Stimulated activated naive CD8-positive, alpha-beta T cell treated with anti-CD3 and anti-CD28 coated beads, Interleukin-15, amount 100 ng/mL, for 72 hours (primary cell): ENCODE measurements around the gene SLC25A18.

ENCODE experiments used
- ATAC-seq: fragments of 150-1000 bp; cut with Tn5 transposase; 2 replicates; pipeline ENCODE4 v1.10.0; 2021; ENCODE audit warnings: mild to moderate bottlenecking, moderate library complexity
- DNase-seq, 2 donors: peaks; one replicate each; pipeline ENCODE4 v3.0.0; 2021 to 2022
- H3K27ac Mint-ChIP-seq, 2 donors: one replicate each; pipeline ENCODE4 v1.8.0; 2022; ENCODE audit warnings: mild to moderate bottlenecking in 2 of 2, mixed read lengths in 2 of 2, moderate library complexity in 2 of 2
- H3K27me3 Mint-ChIP-seq: one replicate; pipeline ENCODE4 v1.8.0; 2022; ENCODE audit warnings: mixed read lengths
- H3K4me1 Mint-ChIP-seq: one replicate; pipeline ENCODE4 v1.8.0; 2022; ENCODE audit warnings: mild to moderate bottlenecking, mixed read lengths
- H3K4me3 Mint-ChIP-seq, 2 donors: one replicate each; pipeline ENCODE4 v1.8.0; 2022; ENCODE audit warnings: mild to moderate bottlenecking in 2 of 2, mixed read lengths in 2 of 2, moderate library complexity in 1 of 2
- H3K9me3 Mint-ChIP-seq, 2 donors: one replicate each; pipeline ENCODE4 v1.8.0; 2022; ENCODE audit warnings: mixed read lengths in 2 of 2

Gene SLC25A18

GRCh38 chr22:17583151-17583550 lies 19.9 kb downstream of the SLC25A18 start:
- Mint-ChIP-seq H3K27ac (no peak overlapping the region), H3K27me3 (peaks cover 7% of the 10 kb centered on the region), H3K4me1 (no peaks in the 10 kb centered on the region), H3K9me3 (no peaks in the 10 kb centered on the region), H3K4me3 (no peak overlapping the region)
- ATAC-seq (no peak), DNase-seq (no peak)

DNA sequence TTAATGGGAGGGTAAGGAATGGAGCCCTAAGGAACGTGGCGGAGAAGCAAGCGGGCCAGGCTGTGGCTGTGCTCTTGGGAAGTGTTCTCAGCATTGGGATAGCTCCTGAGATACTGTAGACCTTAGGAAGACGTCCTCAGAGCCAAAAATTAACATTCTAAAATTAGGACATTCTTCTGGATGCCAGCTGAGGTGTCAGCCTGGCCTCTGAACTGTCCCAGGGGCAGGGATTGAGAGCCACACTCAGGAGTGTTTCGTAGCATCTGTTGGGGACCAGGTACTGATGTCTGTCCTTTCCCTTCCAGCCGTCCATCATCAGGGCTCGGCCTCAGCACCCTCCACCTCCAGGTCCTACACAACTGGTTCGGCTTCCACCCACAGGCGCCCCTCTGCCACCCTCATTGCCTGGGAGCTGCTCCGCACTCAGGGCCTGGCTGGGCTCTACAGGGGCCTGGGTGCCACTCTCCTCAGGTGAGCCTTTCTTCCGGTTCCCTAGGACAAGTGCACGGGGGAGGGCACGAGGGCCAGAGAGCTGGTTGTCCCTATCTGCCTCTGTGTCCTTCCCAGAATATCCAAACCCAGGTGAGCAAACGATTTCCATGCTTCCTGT lies 23.6 kb downstream of the SLC25A18 start:
- H3K4me1 Mint-ChIP-seq, result no peaks in the 10 kb centered on the region
- no peak overlapping the region for H3K4me3 Mint-ChIP-seq
- ATAC-seq (no peak), DNase-seq (no peak)
- H3K27me3 Mint-ChIP-seq, result no peaks in the 10 kb centered on the region
- no peaks in the 10 kb centered on the region for H3K9me3 Mint-ChIP-seq
- H3K27ac Mint-ChIP-seq, result peak overlapping the region in 1 of 2 donors; percentile 89

DNA sequence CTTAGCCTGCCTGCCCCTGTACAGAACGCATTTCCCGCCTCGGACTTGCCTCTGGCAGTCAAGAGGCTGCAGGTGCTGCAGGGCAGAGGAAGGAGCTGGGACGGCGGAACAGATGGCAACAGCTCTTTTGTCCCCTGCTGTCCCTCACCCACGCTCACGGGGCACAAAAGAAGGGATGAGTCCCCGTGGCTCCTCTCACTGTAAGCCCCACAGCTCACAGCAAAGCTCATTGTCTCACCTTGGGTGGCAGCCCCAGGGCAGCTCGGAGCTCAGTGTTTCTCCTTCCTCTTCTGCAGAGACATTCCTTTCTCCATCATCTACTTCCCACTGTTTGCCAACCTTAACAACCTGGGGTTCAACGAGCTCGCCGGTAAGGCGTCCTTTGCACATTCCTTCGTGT lies 24.3 kb downstream of the SLC25A18 start:
- no peak overlapping the region for H3K4me3 Mint-ChIP-seq
- H3K27me3 Mint-ChIP-seq, result no peaks in the 10 kb centered on the region
- no peaks in the 10 kb centered on the region for H3K4me1 Mint-ChIP-seq
- no peak for ATAC-seq
- peak overlapping the region in 1 of 2 donors; percentile 22 for H3K27ac Mint-ChIP-seq
- no peaks in the 10 kb centered on the region for H3K9me3 Mint-ChIP-seq
- no peak for DNase-seq

GRCh38 chr22:17588606-17589005 lies 25.3 kb downstream of the SLC25A18 start:
- no peaks in the 10 kb centered on the region for H3K4me1 Mint-ChIP-seq
- no peak for DNase-seq
- H3K27me3 Mint-ChIP-seq, result no peaks in the 10 kb centered on the region
- H3K27ac Mint-ChIP-seq, result peak overlapping the region in 1 of 2 donors; percentile 59
- H3K4me3 Mint-ChIP-seq, result no peak overlapping the region
- no peak for ATAC-seq
- no peaks in the 10 kb centered on the region for H3K9me3 Mint-ChIP-seq

- Mint-ChIP-seq H3K27me3 (no peaks in the 10 kb centered on the region), H3K27ac (no peak overlapping the region), H3K4me3 (no peak overlapping the region), H3K9me3 (no peaks in the 10 kb centered on the region), H3K4me1 (no peaks in the 10 kb centered on the region)
- DNase-seq, result no peak
- no peak for ATAC-seq
Measured at GRCh38 chr22:17589810-17590375, 26.6 kb downstream of the SLC25A18 start.

GRCh38 chr22:17590586-17590985 lies 27.3 kb downstream of the SLC25A18 start:
- no peak overlapping the region for H3K4me3 Mint-ChIP-seq
- no peaks in the 10 kb centered on the region for H3K4me1 Mint-ChIP-seq
- no peak overlapping the region for H3K27ac Mint-ChIP-seq
- H3K27me3 Mint-ChIP-seq, result no peaks in the 10 kb centered on the region
- H3K9me3 Mint-ChIP-seq, result no peaks in the 10 kb centered on the region
- DNase-seq (no peak), ATAC-seq (no peak)

GRCh38 chr22:17592201-17592600 lies 28.9 kb downstream of the SLC25A18 start:
- DNase-seq (no peak), ATAC-seq (no peak)
- Mint-ChIP-seq H3K27ac (no peak overlapping the region), H3K4me3 (no peak overlapping the region), H3K4me1 (no peaks in the 10 kb centered on the region), H3K27me3 (no peaks in the 10 kb centered on the region), H3K9me3 (no peaks in the 10 kb centered on the region)

GRCh38 chr22:17596226-17596625 lies 32.9 kb downstream of the SLC25A18 start:
- no peaks in the 10 kb centered on the region for H3K9me3 Mint-ChIP-seq
- no peaks in the 10 kb centered on the region for H3K4me1 Mint-ChIP-seq
- ATAC-seq (no peak), DNase-seq (no peak)
- no peak overlapping the region for H3K4me3 Mint-ChIP-seq
- no peaks in the 10 kb centered on the region for H3K27me3 Mint-ChIP-seq
- H3K27ac Mint-ChIP-seq, result no peak overlapping the region

DNA sequence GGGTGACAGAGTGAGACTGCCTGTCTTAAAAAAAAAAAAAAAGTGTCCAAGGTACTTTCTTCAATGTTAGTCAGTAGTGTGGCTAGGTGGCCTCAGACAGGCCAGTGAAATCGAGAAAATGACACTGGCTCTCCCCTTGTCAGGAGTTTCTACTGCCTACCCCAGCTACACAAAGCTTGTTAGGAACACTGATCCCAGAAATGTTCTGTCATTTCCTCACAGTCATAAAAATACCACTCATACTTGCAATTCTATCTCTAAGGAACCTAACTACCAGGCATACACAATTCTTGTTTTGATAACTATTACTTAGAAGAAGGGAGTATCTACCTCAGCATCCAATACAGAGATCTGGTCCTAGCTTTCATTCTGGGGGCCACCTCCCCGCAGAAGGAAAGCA lies 33.9 kb downstream of the SLC25A18 start:
- no peak for ATAC-seq
- DNase-seq, result no peak
- Mint-ChIP-seq H3K9me3 (no peaks in the 10 kb centered on the region), H3K4me1 (no peaks in the 10 kb centered on the region), H3K4me3 (no peak overlapping the region), H3K27ac (no peak overlapping the region), H3K27me3 (no peaks in the 10 kb centered on the region)

DNA sequence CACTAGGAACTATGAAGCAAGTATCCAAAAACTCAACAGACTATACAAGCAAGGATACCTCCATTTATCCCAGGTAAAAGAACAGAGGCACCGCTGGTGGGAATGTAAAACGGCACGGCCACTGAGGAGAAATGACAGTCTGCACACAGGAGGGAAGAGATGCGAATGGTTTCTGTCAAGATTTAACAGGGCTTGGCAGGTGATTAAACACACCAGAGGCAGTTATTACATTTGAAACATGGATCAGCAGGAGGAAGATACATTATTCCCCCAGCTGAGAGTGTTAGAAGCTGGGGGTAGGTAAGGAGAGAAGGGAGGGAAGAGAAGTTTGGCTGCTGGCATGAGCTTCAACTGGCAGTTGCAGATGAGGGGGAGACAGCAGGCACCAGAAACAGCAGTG lies 35.0 kb downstream of the SLC25A18 start:
- H3K9me3 Mint-ChIP-seq, result no peaks in the 10 kb centered on the region
- no peaks in the 10 kb centered on the region for H3K27me3 Mint-ChIP-seq
- H3K4me1 Mint-ChIP-seq, result no peaks in the 10 kb centered on the region
- no peak overlapping the region for H3K4me3 Mint-ChIP-seq
- no peak for DNase-seq
- ATAC-seq, result no peak
- H3K27ac Mint-ChIP-seq, result no peak overlapping the region

DNA sequence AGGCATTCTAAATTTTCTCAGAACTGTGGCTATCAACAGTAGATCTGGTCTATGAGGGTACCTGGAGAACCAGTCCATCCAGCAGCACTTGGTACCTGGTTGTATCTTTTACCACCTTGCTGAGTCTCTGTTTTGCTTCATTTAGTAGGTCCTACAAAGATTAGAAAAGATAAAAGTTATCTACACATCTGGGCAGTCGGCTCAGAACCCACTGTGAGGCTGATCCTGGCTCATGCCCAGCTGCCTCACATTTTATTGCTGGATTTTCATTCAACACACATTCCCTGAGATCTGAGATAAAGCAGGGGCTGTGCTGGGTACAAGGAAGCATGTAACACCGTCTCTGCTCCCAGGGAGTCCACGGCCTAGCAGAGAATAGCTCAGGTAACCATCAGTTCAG lies 37.7 kb downstream of the SLC25A18 start:
- no peaks in the 10 kb centered on the region for H3K9me3 Mint-ChIP-seq

DNA sequence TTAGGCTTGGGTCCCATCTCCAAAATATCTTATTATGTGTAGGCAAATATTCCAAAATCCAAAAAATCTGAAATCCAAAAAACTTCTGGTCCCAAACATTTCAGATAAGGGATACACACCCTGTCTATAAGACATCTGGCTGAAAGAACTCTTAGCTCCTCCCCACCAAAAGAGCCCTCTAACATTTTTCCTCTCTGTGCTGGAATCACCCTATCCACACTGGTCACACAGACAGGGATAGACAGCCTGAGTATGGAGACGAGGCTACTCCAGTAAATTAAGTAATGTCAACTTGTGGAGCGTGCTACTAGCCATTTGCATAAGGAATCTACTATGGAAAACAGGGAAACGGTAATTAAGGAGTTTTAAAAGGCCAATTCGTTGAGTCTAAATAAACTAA lies 40.4 kb downstream of the SLC25A18 start:
- no peaks in the 10 kb centered on the region for H3K9me3 Mint-ChIP-seq
- H3K4me3 Mint-ChIP-seq, result no peak overlapping the region
- no peaks in the 10 kb centered on the region for H3K4me1 Mint-ChIP-seq
- H3K27ac Mint-ChIP-seq, result no peak overlapping the region
- DNase-seq (no peak), ATAC-seq (no peak)
- H3K27me3 Mint-ChIP-seq, result no peaks in the 10 kb centered on the region

More for the DNA sequence above, 37.7 kb downstream of the SLC25A18 start:
- Mint-ChIP-seq H3K4me1 (no peaks in the 10 kb centered on the region), H3K4me3 (no peak overlapping the region), H3K27me3 (no peaks in the 10 kb centered on the region), H3K27ac (peak overlapping the region in 1 of 2 donors; percentile 71)
- no peak for ATAC-seq
- no peak for DNase-seq

DNA sequence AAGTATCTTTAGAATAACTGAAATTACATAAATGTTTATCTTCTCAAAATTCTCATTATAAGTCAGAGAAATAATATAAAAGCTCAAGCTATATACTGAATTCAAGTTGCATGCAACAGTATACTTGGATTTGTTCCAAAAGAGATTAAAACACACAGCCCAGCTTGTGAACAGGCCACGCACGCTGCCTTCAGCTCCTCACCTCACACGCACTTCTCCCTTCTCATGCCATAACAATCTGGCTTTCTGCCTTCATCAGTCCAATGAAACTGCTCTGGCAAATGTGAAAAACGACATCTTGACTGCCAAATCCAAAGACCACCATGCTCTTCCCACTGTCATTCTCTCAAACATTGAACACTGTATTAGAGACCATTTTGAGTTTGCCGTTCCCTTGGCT lies 43.2 kb downstream of the SLC25A18 start:
- H3K27ac Mint-ChIP-seq, result no peak overlapping the region
- no peak for ATAC-seq
- no peaks in the 10 kb centered on the region for H3K4me1 Mint-ChIP-seq
- H3K9me3 Mint-ChIP-seq, result no peaks in the 10 kb centered on the region
- no peak overlapping the region for H3K4me3 Mint-ChIP-seq
- H3K27me3 Mint-ChIP-seq, result no peaks in the 10 kb centered on the region
- DNase-seq, result no peak

GRCh38 chr22:17607891-17608521 lies 44.7 kb downstream of the SLC25A18 start:
- ATAC-seq (no peak), DNase-seq (no peak)
- Mint-ChIP-seq H3K27ac (no peak overlapping the region), H3K4me1 (no peaks in the 10 kb centered on the region), H3K9me3 (no peaks in the 10 kb centered on the region), H3K27me3 (no peaks in the 10 kb centered on the region), H3K4me3 (no peak overlapping the region)

GRCh38 chr22:17612057-17612456 lies 48.8 kb downstream of the SLC25A18 start:
- H3K4me1 Mint-ChIP-seq, result no peaks in the 10 kb centered on the region
- no peak overlapping the region for H3K27ac Mint-ChIP-seq
- H3K9me3 Mint-ChIP-seq, result no peaks in the 10 kb centered on the region
- H3K4me3 Mint-ChIP-seq, result no peak overlapping the region
- no peaks in the 10 kb centered on the region for H3K27me3 Mint-ChIP-seq
- DNase-seq, result no peak
- no peak for ATAC-seq

GRCh38 chr22:17613280-17613679 lies 50.0 kb downstream of the SLC25A18 start:
- peak overlapping the region in 1 of 2 donors; percentile 66 for H3K27ac Mint-ChIP-seq
- DNase-seq (no peak), ATAC-seq (no peak)
- H3K4me1 Mint-ChIP-seq, result no peaks in the 10 kb centered on the region
- H3K4me3 Mint-ChIP-seq, result no peak overlapping the region
- H3K9me3 Mint-ChIP-seq, result no peaks in the 10 kb centered on the region
- no peaks in the 10 kb centered on the region for H3K27me3 Mint-ChIP-seq
